Stimulated activated CD4-positive, alpha-beta T cell treated with anti-CD3 and anti-CD28 coated beads, TNF-alpha, amount 100 ng/mL, for 24 hours (primary cell): Measurements from ENCODE around the gene PTPRF.
"Not testable (repeated sequence)": the region's sequence is repeated elsewhere in the genome, so short reads cannot be mapped to it uniquely, and the experiment has no call there.

Source experiments
- DNase-seq, 3 experiments: peaks; one replicate each; pipeline ENCODE4 v3.0.0-alpha.2; 2020; ENCODE audit warnings: low read depth in 3 of 3

Gene PTPRF

DNA sequence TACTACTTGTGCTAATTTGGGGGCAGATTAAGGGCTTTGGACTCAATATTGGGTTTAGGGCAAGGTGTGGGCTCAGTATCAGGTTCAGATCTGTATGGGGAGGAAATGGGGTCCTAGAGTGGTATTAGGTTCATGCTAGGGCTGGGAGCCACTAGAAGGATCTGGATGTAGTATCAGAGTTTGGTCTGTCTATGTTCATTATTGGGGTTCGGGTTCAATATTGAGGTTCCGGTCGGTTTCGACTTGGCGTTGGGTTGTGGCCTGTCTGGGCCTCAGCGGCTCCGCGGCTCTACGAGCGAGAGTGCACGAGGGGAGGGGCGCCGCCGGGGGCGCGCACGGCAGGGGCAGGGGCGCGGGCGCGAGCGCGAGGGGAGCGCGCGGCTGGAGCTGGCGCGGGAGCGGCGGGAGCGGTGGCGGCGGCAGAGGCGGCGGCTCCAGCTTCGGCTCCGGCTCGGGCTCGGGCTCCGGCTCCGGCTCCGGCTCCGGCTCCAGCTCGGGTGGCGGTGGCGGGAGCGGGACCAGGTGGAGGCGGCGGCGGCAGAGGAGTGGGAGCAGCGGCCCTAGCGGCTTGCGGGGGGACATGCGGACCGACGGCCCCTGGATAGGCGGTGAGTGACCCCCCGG lies at the start of gene PTPRF:
Gene PTPRF, plus strand, starts transcription at position 401 of the 624 bp plus-strand sequence. CDS start 14,193 bp downstream, outside the sequence.
- peak in 1 of 3 experiments; percentile 6 for DNase-seq

DNA sequence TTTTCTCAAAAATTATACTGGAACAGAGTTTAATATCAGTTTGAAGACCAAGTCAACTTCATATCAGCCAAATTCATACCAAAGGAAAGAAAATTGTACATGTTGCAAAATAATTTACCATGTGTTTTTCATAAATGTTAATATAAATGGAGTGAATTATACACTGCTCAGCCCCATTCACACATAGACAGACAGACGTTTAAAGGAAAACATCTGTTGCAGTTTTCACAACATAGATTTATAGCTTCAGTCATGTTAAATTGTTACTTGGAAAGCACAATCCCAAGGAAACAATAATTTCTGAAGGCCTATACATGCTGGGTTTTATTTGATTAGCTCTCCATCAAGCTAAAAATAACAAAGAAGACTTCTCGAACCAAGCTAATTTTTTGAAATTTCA lies 49.2 kb upstream of the PTPRF start:
- no peak for DNase-seq

DNA sequence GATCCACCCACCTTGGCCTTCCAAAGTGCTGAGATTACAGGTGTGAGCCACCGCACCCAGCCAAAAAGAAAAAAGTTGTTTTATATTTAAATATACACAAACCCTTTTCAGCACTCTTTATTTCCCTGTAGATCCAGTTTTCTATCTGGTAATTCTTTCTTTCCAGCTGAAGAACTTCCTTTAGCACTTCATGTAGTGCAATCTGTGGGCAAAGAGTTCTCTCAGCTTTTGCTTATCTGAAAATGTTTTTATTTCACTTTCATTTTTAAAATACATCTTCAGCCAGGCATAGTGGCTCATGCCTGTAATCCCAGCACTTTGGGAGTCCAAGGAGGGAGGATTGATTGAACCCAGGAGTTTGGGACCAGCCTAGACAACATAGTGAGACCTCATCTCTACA lies 48.5 kb upstream of the PTPRF start:
- no peak for DNase-seq

DNA sequence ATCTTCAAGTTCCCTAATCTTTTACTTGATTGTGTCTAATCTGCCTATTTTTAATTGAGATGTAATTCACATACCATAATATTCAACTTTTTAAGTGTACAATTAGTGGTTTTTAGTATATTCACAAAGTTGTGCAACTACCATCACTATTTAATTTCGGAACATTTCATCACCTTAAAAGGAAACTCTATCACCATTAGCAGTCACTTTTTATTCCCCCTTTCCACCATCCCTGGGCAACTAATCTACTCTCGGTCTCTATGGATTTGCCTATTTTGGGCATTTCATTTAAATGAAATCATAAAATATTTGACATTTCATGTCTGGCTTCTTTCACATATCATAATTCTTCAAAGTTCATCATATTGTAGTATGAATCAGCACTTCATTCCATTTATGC lies 46.3 kb upstream of the PTPRF start:
- DNase-seq = no peak

DNA sequence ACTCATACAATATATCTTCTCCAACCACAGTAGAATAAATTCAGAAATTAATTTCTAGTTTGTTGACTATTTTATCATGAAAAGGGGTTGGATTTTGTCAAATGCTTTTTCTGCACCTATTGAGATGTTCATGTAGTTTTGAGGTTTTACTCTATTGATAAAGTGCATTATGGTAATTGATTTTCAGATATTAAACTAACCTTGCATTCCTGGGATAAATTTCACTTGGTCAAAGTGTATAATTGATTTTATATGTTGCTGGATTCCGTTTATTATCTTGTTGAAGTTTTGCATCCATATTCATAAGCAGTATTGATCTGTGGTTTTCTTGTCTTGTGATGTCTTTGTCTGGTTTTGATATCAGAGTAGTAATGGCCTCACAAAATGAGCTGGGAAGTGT lies 42.5 kb upstream of the PTPRF start:
- no peak for DNase-seq

DNA sequence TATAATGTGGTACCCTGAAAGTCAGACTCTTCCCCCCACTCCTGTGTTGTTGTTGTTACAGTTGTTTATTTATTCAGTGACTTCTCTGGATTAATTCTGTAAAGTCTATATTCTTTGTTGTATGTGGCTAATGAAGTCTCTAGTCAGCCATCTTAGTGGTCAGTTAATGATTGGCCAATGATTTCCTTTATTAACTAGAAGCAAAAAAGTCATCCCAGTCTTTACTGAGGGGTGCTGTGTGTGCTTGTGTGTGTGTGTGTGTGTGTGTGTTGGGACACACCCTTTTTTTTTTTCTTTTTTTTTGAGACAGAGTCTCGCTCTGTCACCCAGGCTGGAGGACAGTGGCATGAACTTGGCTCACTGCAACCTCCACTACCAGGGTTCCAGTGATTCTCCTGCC lies 39.6 kb upstream of the PTPRF start:
- no peak for DNase-seq

DNA sequence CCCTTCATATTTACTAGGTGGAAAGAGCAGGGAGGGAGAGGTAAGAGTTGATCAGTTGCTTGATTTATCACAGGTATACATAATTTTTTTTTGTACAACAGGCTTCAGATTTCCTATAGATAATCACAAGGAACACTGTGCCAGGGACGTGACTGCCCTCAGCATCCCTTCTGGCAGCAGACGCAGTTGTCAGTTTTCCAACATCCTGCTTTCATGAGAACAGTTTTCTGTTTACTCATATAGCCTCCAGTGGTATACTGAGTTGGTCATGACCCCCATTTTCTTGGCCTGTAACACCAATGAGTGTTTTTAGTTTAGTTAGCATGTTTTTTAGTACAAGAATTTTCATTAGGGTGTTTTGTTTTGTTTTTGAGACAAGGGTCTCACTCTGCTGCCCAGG lies 37.9 kb upstream of the PTPRF start:
- no peak for DNase-seq

DNA sequence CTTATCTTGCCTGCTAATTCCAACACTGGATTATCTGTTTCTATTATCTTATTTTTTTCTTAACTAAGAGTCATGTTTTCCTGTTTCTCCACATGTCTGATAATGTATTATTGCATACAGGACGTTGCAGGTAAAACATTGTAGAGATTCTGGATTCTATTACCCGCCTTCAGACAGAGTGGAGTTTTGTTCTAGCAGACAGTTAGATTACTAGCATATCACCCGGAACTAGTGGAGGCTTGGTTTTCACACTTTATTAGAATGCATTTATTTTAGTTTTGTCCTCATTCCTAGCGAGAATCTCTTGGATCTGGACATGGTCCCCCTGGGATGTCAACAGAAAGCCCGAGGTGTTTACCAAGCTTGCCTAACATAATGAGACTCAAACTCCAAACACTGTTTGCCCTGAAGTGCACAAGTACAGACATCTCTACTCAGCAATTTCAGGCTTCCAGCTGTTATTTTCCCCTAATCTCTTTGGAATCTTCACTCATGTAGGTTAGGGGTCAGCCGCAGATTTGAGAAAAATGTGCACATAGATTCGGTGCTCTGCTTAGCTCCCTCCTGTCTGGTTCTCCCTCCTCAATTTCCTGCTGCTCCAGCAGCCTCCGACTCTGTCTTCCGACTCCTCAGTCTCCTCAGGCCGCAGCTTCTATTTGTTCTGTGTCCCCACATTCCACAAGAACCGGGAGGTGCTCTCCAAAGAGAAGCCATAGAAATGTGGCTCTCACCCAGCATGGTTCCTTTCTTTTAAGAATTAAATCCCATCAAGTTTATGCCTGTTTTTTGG lies 36.8 kb upstream of the PTPRF start:
- DNase-seq = no peak

DNA sequence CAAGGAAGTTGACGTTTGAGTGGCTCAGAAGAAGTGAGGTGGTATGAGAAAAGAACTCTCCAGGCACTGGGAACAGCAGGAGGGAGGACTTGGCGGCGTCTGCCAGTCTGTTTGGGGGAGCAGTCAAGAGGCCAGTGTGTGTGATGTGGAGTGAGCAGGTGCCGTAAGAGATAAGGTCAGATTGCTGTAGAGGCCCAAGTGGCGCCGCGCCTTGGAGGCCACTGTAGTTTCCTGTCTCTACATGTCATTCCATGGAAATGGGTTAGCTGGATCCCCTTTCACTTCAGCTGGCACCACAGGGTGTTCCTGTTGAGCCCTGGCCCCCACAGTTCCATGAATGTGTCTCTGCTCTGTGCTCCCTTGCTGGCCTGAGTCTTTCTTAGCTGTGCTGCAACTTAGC lies 35.5 kb upstream of the PTPRF start:
- DNase-seq = no peak

DNA sequence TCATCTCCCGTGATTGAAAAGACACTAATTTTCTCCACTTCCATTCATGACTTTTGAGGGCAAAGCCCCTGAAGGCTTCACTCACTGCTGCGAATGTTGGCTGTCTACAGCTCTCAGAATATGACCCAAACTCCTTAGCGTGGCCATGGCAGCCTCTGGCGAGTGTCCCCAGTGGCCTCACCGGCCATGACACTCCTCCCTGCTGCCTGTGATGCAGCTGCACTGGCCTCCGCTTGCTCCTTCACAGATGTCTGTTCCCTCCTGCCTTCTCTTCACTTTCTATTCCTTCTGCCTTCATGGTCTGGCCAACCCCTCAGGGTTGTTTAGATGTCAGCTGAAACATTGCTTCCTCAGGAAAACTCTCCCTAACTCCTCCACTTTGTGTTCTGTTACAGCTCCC lies 30.8 kb upstream of the PTPRF start:
- no peak for DNase-seq

DNA sequence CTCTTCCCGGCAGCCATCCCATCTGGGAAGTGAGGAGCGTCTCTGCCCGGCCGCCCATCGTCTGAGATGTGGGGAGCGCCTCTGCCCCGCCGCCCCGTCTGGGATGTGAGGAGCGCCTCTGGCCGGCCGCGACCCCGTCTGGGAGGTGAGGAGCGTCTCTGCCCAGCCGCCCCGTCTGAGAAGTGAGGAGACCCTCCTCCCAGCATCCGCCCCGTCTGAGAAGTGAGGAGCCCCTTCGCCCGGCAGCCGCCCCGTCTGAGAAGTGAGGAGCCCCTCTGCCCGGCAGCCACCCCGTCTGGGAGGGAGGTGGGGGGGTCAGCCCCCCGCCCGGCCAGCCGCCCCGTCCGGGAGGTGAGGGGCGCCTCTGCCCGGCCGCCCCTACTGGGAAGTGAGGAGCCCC lies 28.9 kb upstream of the PTPRF start:
- DNase-seq = not testable (repeated sequence)

DNA sequence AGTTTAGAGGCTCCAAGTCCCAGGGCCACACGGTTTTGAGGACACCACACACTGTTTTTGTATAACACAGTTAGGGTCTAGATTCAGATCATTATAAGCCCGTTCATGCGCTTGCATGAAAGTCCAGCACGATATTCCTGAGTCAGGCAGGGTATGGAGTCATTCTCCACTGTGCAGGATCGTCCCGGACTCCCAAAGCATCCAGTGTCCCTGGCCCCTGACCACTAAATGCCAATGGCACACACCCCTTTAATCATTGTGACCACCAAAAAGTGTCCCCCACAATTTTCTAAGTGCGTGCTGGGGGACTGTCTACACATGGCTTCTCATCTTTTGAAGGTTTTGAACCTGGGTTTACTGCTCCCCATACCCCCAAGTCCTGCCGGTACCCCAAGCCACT lies 27.1 kb upstream of the PTPRF start:
- DNase-seq = no peak

DNA sequence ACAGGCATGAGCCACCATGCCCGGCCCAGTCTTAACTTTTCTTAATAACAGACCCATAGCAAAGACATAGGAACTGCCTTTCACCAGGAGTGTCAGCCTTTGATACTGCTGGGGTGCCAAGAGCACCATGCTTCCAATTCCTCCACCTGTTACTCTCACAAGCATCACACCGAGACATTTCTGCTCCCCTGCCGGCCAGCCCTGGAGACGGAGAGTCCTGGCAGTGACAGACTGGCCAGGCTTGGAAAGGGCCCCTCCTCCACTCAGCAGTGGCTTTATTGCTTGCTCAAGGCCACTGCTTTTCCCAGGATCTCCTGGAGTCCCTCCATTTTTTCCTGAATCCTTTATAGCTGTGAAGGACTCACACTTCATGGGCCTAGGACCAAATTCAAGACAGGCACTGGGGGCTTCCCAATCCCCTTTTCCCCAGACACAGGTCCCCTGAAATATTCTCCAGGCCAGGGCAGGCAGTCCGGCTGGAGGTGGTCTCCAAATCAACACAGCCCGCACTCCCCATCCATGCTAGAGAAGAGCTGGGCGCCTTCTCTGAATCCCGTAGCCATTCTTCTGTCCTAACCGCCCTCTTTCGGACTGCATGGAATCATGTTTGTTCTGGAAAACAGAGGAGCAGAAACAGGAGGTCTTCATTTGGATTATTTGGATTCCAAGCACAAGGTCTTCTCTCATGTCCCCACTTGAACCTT lies 25.5 kb upstream of the PTPRF start:
- no peak for DNase-seq

DNA sequence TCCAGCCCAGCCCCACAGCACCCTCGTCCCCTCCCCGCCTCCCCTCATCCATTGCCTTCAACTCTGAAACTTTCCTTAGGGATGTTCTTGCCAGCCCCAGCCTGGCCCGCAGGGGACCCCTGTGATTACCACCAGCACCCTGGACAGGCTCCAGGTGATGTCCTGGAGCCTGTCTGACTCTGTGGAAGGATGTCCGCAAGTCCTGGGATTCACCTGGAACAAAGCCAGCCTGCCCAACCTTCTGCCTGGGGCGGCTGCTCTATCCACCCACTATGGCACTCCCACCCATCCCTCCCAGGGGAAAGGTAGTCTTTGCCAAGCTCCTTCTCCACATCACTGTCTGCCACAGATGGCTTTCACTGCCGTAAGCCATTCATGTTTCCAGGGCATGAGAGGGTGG lies 24.4 kb upstream of the PTPRF start:
- no peak for DNase-seq

DNA sequence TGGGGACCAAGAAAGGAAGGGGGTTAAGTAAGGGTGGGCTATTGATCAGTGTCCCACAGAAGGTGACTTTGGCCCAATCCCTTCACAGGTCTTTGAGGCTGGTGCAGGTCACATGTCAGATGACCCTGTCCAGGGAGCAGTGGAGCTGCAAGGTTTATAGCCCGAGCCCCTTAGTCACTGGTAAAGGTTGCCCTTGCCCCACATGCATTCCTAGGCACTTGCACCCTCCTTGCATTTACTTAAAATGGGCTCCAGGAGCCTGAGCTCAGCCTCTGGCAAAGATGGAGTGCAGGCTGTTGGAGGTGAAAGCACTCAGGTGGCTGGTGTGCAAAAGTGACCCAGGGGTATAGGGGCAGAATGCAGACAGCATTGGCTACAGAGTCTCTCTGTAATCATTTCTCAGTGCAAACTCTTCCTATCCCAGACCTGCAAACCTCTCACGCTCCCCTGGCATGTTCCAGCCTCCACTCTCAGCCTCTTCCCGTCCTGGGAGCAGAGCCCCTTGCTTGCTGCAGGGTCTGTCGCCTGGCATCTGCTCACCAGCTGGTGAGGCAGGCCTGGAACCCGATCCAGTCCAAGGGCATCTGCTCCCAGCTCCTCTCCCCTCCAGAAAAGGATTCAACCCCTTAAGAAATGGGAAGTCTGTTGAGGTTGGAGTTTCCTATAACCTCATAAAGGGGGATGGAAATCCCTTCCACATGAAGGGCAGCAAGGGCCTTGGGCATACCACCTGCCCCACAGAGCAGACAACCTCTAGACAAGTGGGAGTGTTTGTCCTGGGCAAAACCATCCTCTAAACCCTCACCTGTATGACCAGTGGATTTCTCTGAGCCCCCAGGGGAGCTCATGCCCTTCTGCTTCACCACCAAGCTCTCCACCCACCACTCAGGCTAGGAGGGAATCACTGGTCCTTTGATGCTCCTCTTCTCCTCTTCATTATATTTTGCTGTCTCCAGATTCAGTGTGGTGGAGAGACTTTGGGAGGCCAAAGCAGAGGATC lies 23.1 kb upstream of the PTPRF start:
- DNase-seq = no peak

DNA sequence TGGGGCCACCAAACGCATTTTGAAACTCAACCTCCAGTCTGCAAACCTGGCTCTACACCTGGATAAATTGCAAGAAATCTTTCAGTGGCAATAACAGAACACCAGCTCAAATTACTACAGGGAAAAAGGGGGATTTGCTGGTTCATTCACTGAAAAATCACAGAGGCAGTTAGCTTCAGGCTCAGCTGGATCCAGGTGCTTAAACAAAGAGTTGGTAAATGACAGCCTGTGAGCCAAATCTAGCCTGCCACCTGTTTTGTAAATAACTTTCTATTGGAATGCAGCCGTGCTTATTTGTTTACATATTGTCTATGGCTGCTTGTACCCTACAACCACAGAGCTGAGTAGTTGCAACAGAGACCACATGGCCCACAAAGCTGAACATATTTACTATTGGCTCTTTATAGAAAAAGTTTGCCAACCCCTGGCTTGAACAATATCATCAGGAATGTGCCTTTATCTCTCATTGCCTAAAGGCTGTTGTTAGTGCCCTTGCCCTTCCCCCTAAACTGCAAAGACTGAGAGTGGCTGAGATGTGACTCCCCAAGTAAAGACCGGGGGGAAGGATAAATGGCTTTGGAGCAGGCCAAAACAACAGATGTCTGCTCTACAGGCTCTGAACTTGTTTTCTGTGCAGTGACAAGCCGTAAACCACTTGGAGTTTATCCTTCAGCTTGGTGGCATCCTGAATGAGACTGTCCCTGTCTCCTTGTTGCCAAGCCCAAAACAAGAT lies 21.5 kb upstream of the PTPRF start:
- DNase-seq = no peak

DNA sequence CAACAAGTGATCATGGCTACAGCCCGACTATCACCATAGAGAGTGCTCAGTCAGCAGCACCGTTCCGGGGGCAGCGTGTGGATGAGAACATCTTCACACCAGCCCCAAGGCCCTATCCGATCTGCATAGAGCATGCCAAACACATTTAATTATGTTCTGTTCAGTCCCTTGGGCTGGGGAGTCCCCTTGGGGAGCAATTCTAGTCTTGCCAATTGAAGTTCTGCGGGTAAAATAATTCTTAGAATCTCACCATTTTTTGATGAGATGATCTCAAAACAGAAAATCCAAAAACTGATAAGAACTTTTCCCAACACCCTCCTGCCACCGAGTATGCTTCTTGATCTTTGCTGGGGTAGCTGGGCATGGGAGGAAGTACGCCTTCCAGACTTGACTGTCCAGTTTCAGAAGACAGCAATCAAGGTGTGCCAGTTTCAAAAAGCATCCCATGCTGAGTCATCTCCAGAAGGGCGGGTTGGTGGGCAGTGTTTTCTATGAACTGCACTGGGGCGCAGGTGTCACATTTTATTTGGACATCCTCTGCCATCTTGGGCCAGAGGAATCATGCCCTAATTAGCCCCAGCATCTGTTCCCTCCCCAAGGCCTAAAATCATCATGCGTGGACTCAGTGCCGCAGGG lies 20.8 kb upstream of the PTPRF start:
- DNase-seq = peak in 1 of 3 experiments; percentile 39

DNA sequence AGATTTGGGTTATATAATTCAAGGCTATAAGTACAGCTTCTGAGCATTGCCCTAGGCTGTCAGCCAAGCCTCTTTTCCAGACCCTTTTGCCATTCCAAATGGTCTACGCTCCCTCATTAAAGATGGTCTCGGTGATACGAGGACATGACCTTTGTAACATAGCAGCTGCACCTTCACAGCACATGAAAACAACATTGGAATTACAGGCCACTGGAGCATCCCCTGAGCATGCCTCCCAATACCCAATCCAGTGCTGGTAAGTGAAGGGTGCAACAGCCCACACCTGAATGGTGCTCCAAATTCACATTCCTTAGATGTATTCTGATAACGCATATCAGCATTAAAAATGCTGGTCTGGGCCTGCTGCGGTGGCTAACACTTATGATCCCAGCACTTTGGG lies 20.1 kb upstream of the PTPRF start:
- no peak for DNase-seq

DNA sequence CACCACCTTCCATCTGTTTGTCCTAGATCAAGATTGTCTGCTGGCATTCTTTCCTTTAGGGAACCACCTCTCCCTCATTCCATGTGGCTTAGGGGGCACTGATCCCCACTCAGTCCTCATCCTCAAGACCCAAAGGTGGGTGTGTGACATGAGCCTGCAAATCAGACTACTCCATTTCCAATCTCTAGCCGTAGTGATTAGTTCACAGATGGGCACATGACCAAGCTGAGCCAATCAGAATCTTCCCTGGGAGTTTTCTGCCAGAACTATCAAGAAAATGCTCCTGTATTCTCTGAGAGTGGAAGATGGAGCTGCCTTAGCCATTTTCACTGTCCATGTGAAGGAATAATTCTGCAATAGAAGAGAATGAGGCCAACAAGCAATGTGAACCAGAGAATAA lies 19.3 kb upstream of the PTPRF start:
- DNase-seq = no peak

DNA sequence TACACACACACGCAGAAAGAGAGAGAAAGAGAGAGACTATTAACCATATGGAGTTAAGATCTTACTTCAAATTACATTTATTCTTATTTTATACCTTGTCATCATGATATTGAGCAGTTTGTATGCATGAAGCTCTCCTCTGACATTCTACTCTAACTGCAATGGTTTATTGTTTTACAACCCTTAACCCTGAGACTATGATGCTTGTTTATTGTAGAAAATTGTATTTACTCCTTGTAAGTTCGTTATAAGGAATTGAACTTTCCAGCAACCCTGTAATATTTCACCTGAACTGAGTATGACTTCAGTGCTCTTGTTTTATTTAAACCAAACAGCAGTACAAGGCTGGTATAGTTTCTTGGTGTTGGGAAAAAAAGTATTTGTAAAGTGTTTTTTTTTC lies 18.6 kb upstream of the PTPRF start:
- DNase-seq = no peak

DNA sequence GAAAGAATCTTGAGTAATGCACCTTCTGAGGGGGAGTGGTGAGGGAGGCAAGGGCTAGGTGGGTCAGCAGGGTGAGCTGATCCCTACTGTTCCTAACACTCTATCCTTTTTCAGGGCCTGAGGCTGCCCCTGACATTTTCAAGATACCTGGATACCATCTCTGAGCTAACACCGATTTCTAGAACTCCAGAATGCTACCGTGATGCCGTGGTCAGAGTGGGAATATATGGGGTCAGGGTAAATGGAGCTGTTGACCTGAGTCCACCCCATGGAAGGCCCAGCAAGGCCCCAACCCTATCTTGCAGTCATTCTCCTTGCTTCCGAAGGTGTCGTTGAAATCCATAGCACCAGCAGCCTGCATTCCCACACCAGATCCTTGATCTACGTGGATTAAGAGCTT lies 18.0 kb upstream of the PTPRF start:
- no peak for DNase-seq
